Neural progenitor cell (in vitro differentiated cells): ENCODE results near the gene RAN. TPM values are rescaled to one million over a fixed set of nuclear protein-coding genes. Genes with fewer than 3 reads are reported as not detected.

Experiments used
- DNase-seq: peaks from one replicate; pipeline ENCODE4 v3.0.0-alpha.2; 2016; ENCODE audit warnings: low spot score
- H2AFZ ChIP-seq: fragments of 200-600 bp; sonication (generic); replicated peaks from 2 replicates; pipeline ENCODE4 v1.6.1; 2016; ENCODE audit warnings: antibody characterized with exemption
- H3F3A ChIP-seq: fragments of 200-600 bp; sonication (generic); 2 replicates; pipeline ENCODE4 v1.6.1; 2016; ENCODE audit warnings: antibody characterized with exemption, low read depth
- H3K27ac ChIP-seq: fragments of 200-600 bp; sonication (generic); 2 replicates; pipeline ENCODE4 v1.5.1; 2016; ENCODE audit warnings: mild to moderate bottlenecking
- H3K27me3 ChIP-seq: fragments of 200-600 bp; sonication (generic); 2 replicates; pipeline ENCODE4 v1.6.1; 2016; ENCODE audit warnings: mild to moderate bottlenecking, moderate library complexity
- H3K36me3 ChIP-seq: fragments of 200-600 bp; sonication (generic); 2 replicates; pipeline ENCODE4 v1.5.1; 2016
- H3K4me1 ChIP-seq: fragments of 200-600 bp; sonication (generic); 2 replicates; pipeline ENCODE4 v1.6.1; 2016; ENCODE audit warnings: mixed run types
- H3K4me2 ChIP-seq: fragments of 200-600 bp; sonication (generic); 2 replicates; pipeline ENCODE4 v1.6.1; 2016
- H3K4me3 ChIP-seq: fragments of 200-600 bp; sonication (generic); 2 replicates; pipeline ENCODE4 v1.5.1; 2016
- H3K79me2 ChIP-seq: fragments of 200-600 bp; sonication (generic); 2 replicates; pipeline ENCODE4 v1.6.1; 2016; ENCODE audit warnings: low read depth
- H3K9ac ChIP-seq: fragments of 200-600 bp; sonication (generic); 2 replicates; pipeline ENCODE4 v1.6.1; 2016
- H3K9me3 ChIP-seq: fragments of 200-600 bp; sonication (generic); 2 replicates; pipeline ENCODE4 v1.5.1; 2016; ENCODE audit warnings: low read depth
- H4K20me1 ChIP-seq: fragments of 200-600 bp; sonication (generic); 2 replicates; pipeline ENCODE4 v1.6.1; 2016; ENCODE audit warnings: low read depth
- H3K27ac Mint-ChIP-seq: 3 replicates; pipeline ENCODE4 v1.8.0; 2021; ENCODE audit warnings: mixed read lengths
- H3K27me3 Mint-ChIP-seq: 2 replicates; pipeline ENCODE4 v1.8.0; 2022; ENCODE audit warnings: low read depth, mild to moderate bottlenecking, inconsistent platforms, moderate library complexity, mixed read lengths; ENCODE audit not compliant: insufficient read depth
- H3K36me3 Mint-ChIP-seq: 3 replicates; pipeline ENCODE4 v1.8.0; 2021; ENCODE audit warnings: mixed read lengths
- H3K4me1 Mint-ChIP-seq: 3 replicates; pipeline ENCODE4 v1.8.0; 2021; ENCODE audit warnings: mixed read lengths
- H3K4me3 Mint-ChIP-seq: 3 replicates; pipeline ENCODE4 v1.8.0; 2021; ENCODE audit warnings: mild to moderate bottlenecking, moderate library complexity, mixed read lengths
- H3K9me3 Mint-ChIP-seq: 3 replicates; pipeline ENCODE4 v1.8.0; 2020; ENCODE audit warnings: mixed read lengths
- EZH2 ChIP-seq: fragments of 200-600 bp; sonication (generic); IDR thresholded peaks from 2 replicates; pipeline ENCODE4 v1.6.1; 2017; ENCODE audit warnings: antibody characterized with exemption, mild to moderate bottlenecking, moderate library complexity
- EZH2phosphoT487 ChIP-seq: fragments of 200-600 bp; sonication (generic); IDR thresholded peaks from 2 replicates; pipeline ENCODE4 v1.6.1; 2017; ENCODE audit warnings: antibody characterized with exemption
- total RNA-seq: library from RNA; depleted of rRNA; stranded (reverse); fragments of >200 nt; gene quantifications from 2 replicates; pipeline ENCODE4 v1.2.3, GENCODE V29; 2015; ENCODE audit warnings: low replicate concordance
- TF ChIP-seq, protein P1 (sequence below): fragments of 200-600 bp; sonication (generic); IDR thresholded peaks from 2 replicates; pipeline ENCODE4 v1.5.1; 2017; ENCODE audit warnings: antibody characterized with exemption, mild to moderate bottlenecking

Gene RAN
- total RNA-seq, 1 donor from 2014 or later, result 1,370 TPM

GRCh38 chr12:130858084-130858483 lies 13.8 kb upstream of the RAN start:
- Mint-ChIP-seq H3K36me3 (no peaks in the 10 kb centered on the region), H3K4me3 (peak overlapping the region; percentile 26), H3K4me1 (peaks cover 18% of the 10 kb centered on the region), H3K27ac (no peak overlapping the region), H3K9me3 (peaks cover 12% of the 10 kb centered on the region), H3K27me3 (peaks cover 8% of the 10 kb centered on the region)
- H3F3A ChIP-seq, result peaks cover 17% of the 10 kb centered on the region
- H3K4me3 ChIP-seq, result no peak overlapping the region
- peaks cover 8% of the 10 kb centered on the region for H3K4me1 ChIP-seq
- no peaks in the 10 kb centered on the region for H4K20me1 ChIP-seq
- H3K79me2 ChIP-seq, result no peaks in the 10 kb centered on the region
- TF ChIP-seq EZH2phosphoT487, result no peak
- TF ChIP-seq, protein P1, sequence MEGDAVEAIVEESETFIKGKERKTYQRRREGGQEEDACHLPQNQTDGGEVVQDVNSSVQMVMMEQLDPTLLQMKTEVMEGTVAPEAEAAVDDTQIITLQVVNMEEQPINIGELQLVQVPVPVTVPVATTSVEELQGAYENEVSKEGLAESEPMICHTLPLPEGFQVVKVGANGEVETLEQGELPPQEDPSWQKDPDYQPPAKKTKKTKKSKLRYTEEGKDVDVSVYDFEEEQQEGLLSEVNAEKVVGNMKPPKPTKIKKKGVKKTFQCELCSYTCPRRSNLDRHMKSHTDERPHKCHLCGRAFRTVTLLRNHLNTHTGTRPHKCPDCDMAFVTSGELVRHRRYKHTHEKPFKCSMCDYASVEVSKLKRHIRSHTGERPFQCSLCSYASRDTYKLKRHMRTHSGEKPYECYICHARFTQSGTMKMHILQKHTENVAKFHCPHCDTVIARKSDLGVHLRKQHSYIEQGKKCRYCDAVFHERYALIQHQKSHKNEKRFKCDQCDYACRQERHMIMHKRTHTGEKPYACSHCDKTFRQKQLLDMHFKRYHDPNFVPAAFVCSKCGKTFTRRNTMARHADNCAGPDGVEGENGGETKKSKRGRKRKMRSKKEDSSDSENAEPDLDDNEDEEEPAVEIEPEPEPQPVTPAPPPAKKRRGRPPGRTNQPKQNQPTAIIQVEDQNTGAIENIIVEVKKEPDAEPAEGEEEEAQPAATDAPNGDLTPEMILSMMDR, result peak; percentile 39
- TF ChIP-seq EZH2, result no peak
- H3K36me3 ChIP-seq, result no peaks in the 10 kb centered on the region
- no peak for DNase-seq
- no peak overlapping the region for H2AFZ ChIP-seq
- no peaks in the 10 kb centered on the region for H3K9me3 ChIP-seq
- H3K9ac ChIP-seq, result no peak overlapping the region
- no peaks in the 10 kb centered on the region for H3K27me3 ChIP-seq
- no peak overlapping the region for H3K4me2 ChIP-seq
- H3K27ac ChIP-seq, result no peak overlapping the region

DNA sequence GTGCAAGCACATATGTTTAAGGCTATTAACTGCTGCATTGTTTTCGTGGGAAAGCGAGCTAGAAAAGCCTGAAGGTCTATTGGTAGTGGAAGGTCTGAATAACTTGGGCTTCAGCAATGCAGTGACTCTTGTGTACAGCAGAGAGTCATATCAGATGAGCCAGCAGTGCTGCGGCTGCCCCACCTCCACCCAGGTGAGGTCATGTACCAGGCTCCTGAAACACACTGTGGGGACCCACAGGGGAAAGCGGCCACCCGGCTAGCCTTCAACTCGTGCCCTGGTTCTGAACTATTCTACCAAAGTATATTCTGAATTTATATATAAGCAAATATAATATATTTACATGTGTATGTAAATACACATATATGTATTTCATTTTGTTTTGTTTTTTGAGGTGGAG lies 12.7 kb upstream of the RAN start:
- Mint-ChIP-seq H3K27me3 (peaks cover 4% of the 10 kb centered on the region), H3K27ac (no peak overlapping the region), H3K4me3 (no peak overlapping the region), H3K36me3 (no peaks in the 10 kb centered on the region), H3K9me3 (peaks cover 12% of the 10 kb centered on the region), H3K4me1 (peaks cover 8% of the 10 kb centered on the region)
- Histone ChIP-seq H3K4me3 (no peak overlapping the region), H3K9ac (no peak overlapping the region), H3K9me3 (no peaks in the 10 kb centered on the region), H3K4me1 (no peaks in the 10 kb centered on the region), H2AFZ (no peak overlapping the region), H3F3A (peaks cover 6% of the 10 kb centered on the region), H3K27me3 (no peaks in the 10 kb centered on the region), H3K36me3 (no peaks in the 10 kb centered on the region), H3K79me2 (no peaks in the 10 kb centered on the region), H3K27ac (no peak overlapping the region), H4K20me1 (no peaks in the 10 kb centered on the region), H3K4me2 (no peak overlapping the region)
- no peak for TF ChIP-seq EZH2
- TF ChIP-seq, protein P1, result no peak
- TF ChIP-seq EZH2phosphoT487, result no peak
- DNase-seq, result no peak

DNA sequence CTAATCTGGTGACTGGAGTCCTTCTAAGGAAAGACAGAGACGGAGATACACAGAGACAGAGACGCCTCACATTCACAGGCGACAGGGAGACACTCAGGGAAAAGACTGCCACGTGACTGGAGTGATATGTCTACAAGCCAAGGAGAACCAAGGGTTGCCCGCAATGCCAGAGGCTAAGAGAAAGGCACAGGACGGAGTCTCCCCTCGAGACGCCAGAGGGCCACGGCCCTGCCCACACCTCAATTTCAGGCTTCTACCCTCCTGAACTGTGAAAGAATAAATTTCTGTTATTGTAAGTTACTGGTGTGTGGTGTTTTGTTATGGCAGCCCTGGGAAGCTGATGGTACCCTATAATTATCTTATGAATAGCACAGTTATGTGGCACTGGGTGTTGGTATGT lies 11.6 kb upstream of the RAN start:
- H3K36me3 Mint-ChIP-seq, result no peaks in the 10 kb centered on the region

More for the DNA sequence above, 11.6 kb upstream of the RAN start:
- Mint-ChIP-seq H3K9me3 (peaks cover 12% of the 10 kb centered on the region), H3K4me3 (no peak overlapping the region), H3K27ac (no peak overlapping the region), H3K4me1 (peaks cover 6% of the 10 kb centered on the region), H3K27me3 (peaks cover 4% of the 10 kb centered on the region)
- no peak for DNase-seq
- no peak overlapping the region for H2AFZ ChIP-seq
- H3K4me1 ChIP-seq, result no peaks in the 10 kb centered on the region
- H4K20me1 ChIP-seq, result no peaks in the 10 kb centered on the region
- no peaks in the 10 kb centered on the region for H3K79me2 ChIP-seq
- TF ChIP-seq EZH2, result no peak
- no peak for TF ChIP-seq EZH2phosphoT487
- TF ChIP-seq, protein P1, result no peak
- H3K36me3 ChIP-seq, result no peaks in the 10 kb centered on the region
- no peaks in the 10 kb centered on the region for H3K27me3 ChIP-seq
- H3K9me3 ChIP-seq, result no peaks in the 10 kb centered on the region
- H3K27ac ChIP-seq, result no peak overlapping the region
- H3F3A ChIP-seq, result no peaks in the 10 kb centered on the region
- no peak overlapping the region for H3K4me3 ChIP-seq
- no peak overlapping the region for H3K4me2 ChIP-seq
- H3K9ac ChIP-seq, result no peak overlapping the region
